Neural progenitor cell (in vitro differentiated cells): ENCODE measurements around the gene RNF38. TPM values are rescaled to one million over a fixed set of nuclear protein-coding genes. Genes with fewer than 3 reads are reported as not detected.

Experiments
- DNase-seq: peaks from one replicate; pipeline ENCODE4 v3.0.0-alpha.2; 2016; ENCODE audit warnings: low spot score
- H2AFZ ChIP-seq: fragments of 200-600 bp; sonication (generic); replicated peaks from 2 replicates; pipeline ENCODE4 v1.6.1; 2016; ENCODE audit warnings: antibody characterized with exemption
- H3F3A ChIP-seq: fragments of 200-600 bp; sonication (generic); 2 replicates; pipeline ENCODE4 v1.6.1; 2016; ENCODE audit warnings: antibody characterized with exemption, low read depth
- H3K27ac ChIP-seq: fragments of 200-600 bp; sonication (generic); 2 replicates; pipeline ENCODE4 v1.5.1; 2016; ENCODE audit warnings: mild to moderate bottlenecking
- H3K27me3 ChIP-seq: fragments of 200-600 bp; sonication (generic); 2 replicates; pipeline ENCODE4 v1.6.1; 2016; ENCODE audit warnings: mild to moderate bottlenecking, moderate library complexity
- H3K36me3 ChIP-seq: fragments of 200-600 bp; sonication (generic); 2 replicates; pipeline ENCODE4 v1.5.1; 2016
- H3K4me1 ChIP-seq: fragments of 200-600 bp; sonication (generic); 2 replicates; pipeline ENCODE4 v1.6.1; 2016; ENCODE audit warnings: mixed run types
- H3K4me2 ChIP-seq: fragments of 200-600 bp; sonication (generic); 2 replicates; pipeline ENCODE4 v1.6.1; 2016
- H3K4me3 ChIP-seq: fragments of 200-600 bp; sonication (generic); 2 replicates; pipeline ENCODE4 v1.5.1; 2016
- H3K79me2 ChIP-seq: fragments of 200-600 bp; sonication (generic); 2 replicates; pipeline ENCODE4 v1.6.1; 2016; ENCODE audit warnings: low read depth
- H3K9ac ChIP-seq: fragments of 200-600 bp; sonication (generic); 2 replicates; pipeline ENCODE4 v1.6.1; 2016
- H3K9me3 ChIP-seq: fragments of 200-600 bp; sonication (generic); 2 replicates; pipeline ENCODE4 v1.5.1; 2016; ENCODE audit warnings: low read depth
- H4K20me1 ChIP-seq: fragments of 200-600 bp; sonication (generic); 2 replicates; pipeline ENCODE4 v1.6.1; 2016; ENCODE audit warnings: low read depth
- H3K27ac Mint-ChIP-seq: 3 replicates; pipeline ENCODE4 v1.8.0; 2021; ENCODE audit warnings: mixed read lengths
- H3K27me3 Mint-ChIP-seq: 2 replicates; pipeline ENCODE4 v1.8.0; 2022; ENCODE audit warnings: low read depth, mild to moderate bottlenecking, inconsistent platforms, moderate library complexity, mixed read lengths; ENCODE audit not compliant: insufficient read depth
- H3K36me3 Mint-ChIP-seq: 3 replicates; pipeline ENCODE4 v1.8.0; 2021; ENCODE audit warnings: mixed read lengths
- H3K4me1 Mint-ChIP-seq: 3 replicates; pipeline ENCODE4 v1.8.0; 2021; ENCODE audit warnings: mixed read lengths
- H3K4me3 Mint-ChIP-seq: 3 replicates; pipeline ENCODE4 v1.8.0; 2021; ENCODE audit warnings: mild to moderate bottlenecking, moderate library complexity, mixed read lengths
- H3K9me3 Mint-ChIP-seq: 3 replicates; pipeline ENCODE4 v1.8.0; 2020; ENCODE audit warnings: mixed read lengths
- CTCF ChIP-seq: fragments of 200-600 bp; sonication (generic); IDR thresholded peaks from 2 replicates; pipeline ENCODE4 v1.5.1; 2017; ENCODE audit warnings: antibody characterized with exemption, mild to moderate bottlenecking
- EZH2 ChIP-seq: fragments of 200-600 bp; sonication (generic); IDR thresholded peaks from 2 replicates; pipeline ENCODE4 v1.6.1; 2017; ENCODE audit warnings: antibody characterized with exemption, mild to moderate bottlenecking, moderate library complexity
- EZH2phosphoT487 ChIP-seq: fragments of 200-600 bp; sonication (generic); IDR thresholded peaks from 2 replicates; pipeline ENCODE4 v1.6.1; 2017; ENCODE audit warnings: antibody characterized with exemption
- total RNA-seq: library from RNA; depleted of rRNA; stranded (reverse); fragments of >200 nt; gene quantifications from 2 replicates; pipeline ENCODE4 v1.2.3, GENCODE V29; 2015; ENCODE audit warnings: low replicate concordance

Gene RNF38
- total RNA-seq, 1 donor from 2014 or later, result 63.8 TPM

GRCh38 chr9:36320466-36320865 is 79.6 kb downstream of the RNF38 start:
- Histone ChIP-seq H3K9me3 (no peaks in the 10 kb centered on the region), H3K4me3 (no peak overlapping the region), H2AFZ (no peak overlapping the region), H3K27me3 (no peaks in the 10 kb centered on the region), H3K4me2 (no peak overlapping the region), H3K9ac (no peak overlapping the region), H3K36me3 (no peaks in the 10 kb centered on the region), H4K20me1 (no peaks in the 10 kb centered on the region), H3F3A (peaks cover 4% of the 10 kb centered on the region), H3K27ac (no peak overlapping the region), H3K4me1 (peaks cover 13% of the 10 kb centered on the region), H3K79me2 (no peaks in the 10 kb centered on the region)
- no peak for DNase-seq
- Mint-ChIP-seq H3K9me3 (peaks cover 2% of the 10 kb centered on the region), H3K4me3 (no peak overlapping the region), H3K27me3 (no peaks in the 10 kb centered on the region), H3K4me1 (no peaks in the 10 kb centered on the region), H3K36me3 (no peaks in the 10 kb centered on the region), H3K27ac (no peak overlapping the region)
- no peak for TF ChIP-seq EZH2
- TF ChIP-seq CTCF, result no peak
- TF ChIP-seq EZH2phosphoT487, result no peak

DNA sequence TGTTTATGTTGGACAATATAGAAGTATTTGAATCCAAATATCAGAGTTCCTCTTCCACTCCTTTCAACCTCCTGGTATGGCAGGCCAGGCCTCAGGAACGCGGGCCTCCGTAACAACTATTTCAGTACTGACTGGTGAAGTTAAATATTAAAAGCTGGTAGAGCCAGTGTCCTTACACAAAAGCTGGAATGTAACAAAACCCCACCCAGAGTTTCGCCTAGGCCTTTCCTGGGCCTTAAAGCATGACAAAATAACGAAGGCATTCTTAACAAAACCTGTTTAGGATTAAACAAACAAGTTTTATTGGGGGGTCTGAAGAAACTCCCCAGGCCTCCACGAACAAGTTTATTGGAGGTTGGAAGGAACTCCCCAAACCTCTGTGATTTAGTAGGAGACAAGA is 80.3 kb downstream of the RNF38 start:
- Mint-ChIP-seq H3K9me3 (peaks cover 2% of the 10 kb centered on the region), H3K27me3 (no peaks in the 10 kb centered on the region), H3K4me1 (no peaks in the 10 kb centered on the region), H3K4me3 (no peak overlapping the region), H3K27ac (no peak overlapping the region), H3K36me3 (no peaks in the 10 kb centered on the region)
- Histone ChIP-seq H3K79me2 (no peaks in the 10 kb centered on the region), H4K20me1 (no peaks in the 10 kb centered on the region), H3K27ac (no peak overlapping the region), H3F3A (peaks cover 6% of the 10 kb centered on the region), H3K9me3 (no peaks in the 10 kb centered on the region), H2AFZ (no peak overlapping the region), H3K27me3 (no peaks in the 10 kb centered on the region), H3K4me3 (no peak overlapping the region), H3K36me3 (no peaks in the 10 kb centered on the region), H3K4me2 (no peak overlapping the region), H3K9ac (no peak overlapping the region), H3K4me1 (peaks cover 18% of the 10 kb centered on the region)
- TF ChIP-seq CTCF (no peak), EZH2 (no peak), EZH2phosphoT487 (no peak)
- DNase-seq, result no peak

- Histone ChIP-seq H3K36me3 (no peaks in the 10 kb centered on the region), H3K4me3 (no peak overlapping the region), H3K9me3 (no peaks in the 10 kb centered on the region), H3K27ac (no peak overlapping the region), H4K20me1 (no peaks in the 10 kb centered on the region), H3F3A (peaks cover 6% of the 10 kb centered on the region), H3K4me1 (peaks cover 18% of the 10 kb centered on the region), H3K79me2 (no peaks in the 10 kb centered on the region), H3K9ac (no peak overlapping the region), H3K27me3 (no peaks in the 10 kb centered on the region), H2AFZ (no peak overlapping the region), H3K4me2 (no peak overlapping the region)
- peaks cover 2% of the 10 kb centered on the region for H3K9me3 Mint-ChIP-seq
- no peaks in the 10 kb centered on the region for H3K27me3 Mint-ChIP-seq
- no peak for DNase-seq
- no peak overlapping the region for H3K4me3 Mint-ChIP-seq
- TF ChIP-seq EZH2phosphoT487 (no peak), CTCF (no peak), EZH2 (no peak)
- H3K27ac Mint-ChIP-seq, result peak overlapping the region; percentile 72
- H3K4me1 Mint-ChIP-seq, result no peaks in the 10 kb centered on the region
- no peaks in the 10 kb centered on the region for H3K36me3 Mint-ChIP-seq
Observed at GRCh38 chr9:36319183-36319582, 80.9 kb downstream of the RNF38 start.
